ENCODE data around the gene NDUFAF2.

Gene NDUFAF2

GRCh38 chr5:60918466-60918865 lies 26.5 kb upstream of the NDUFAF2 start:
- Histone ChIP-seq H3K27ac (ENCODE audit: low read length) (no peak overlapping the region), H3K4me1 (ENCODE audit: low read length) (no peaks in the 10 kb centered on the region), H3K4me3 (ENCODE audit: low read length) (no peak overlapping the region), H4K20me1 (ENCODE audit: insufficient read depth, low read length) (no peaks in the 10 kb centered on the region), H2AFZ (ENCODE audit: low read depth, low read length) (no peak overlapping the region), H3K36me3 (replicated peaks; ENCODE audit: low read depth, low read length) (peaks cover 4% of the 10 kb centered on the region), H3K9ac (ENCODE audit: low read length) (no peak overlapping the region), H3K27me3 (ENCODE audit: low read depth, low read length) (no peaks in the 10 kb centered on the region), H3K9me3 (ENCODE audit: insufficient read depth, low read length) (no peaks in the 10 kb centered on the region), H3K79me2 (ENCODE audit: low read length) (no peaks in the 10 kb centered on the region), H3K4me2 (ENCODE audit: low read length) (no peak overlapping the region)
- TF ChIP-seq EZH2phosphoT487 (IDR thresholded peaks at IDR 0.05; ENCODE audit: low read depth) (no peak), CTCF (IDR thresholded peaks at IDR 0.05; ENCODE audit: low read depth, low read length) (no peak)

GRCh38 chr5:60927450-60927849 lies 17.6 kb upstream of the NDUFAF2 start:
- Histone ChIP-seq H3K4me1 (ENCODE audit: low read length) (no peaks in the 10 kb centered on the region), H3K9me3 (ENCODE audit: insufficient read depth, low read length) (no peaks in the 10 kb centered on the region), H3K79me2 (ENCODE audit: low read length) (no peaks in the 10 kb centered on the region), H3K9ac (ENCODE audit: low read length) (no peak overlapping the region), H3K27me3 (ENCODE audit: low read depth, low read length) (no peaks in the 10 kb centered on the region), H3K36me3 (replicated peaks; ENCODE audit: low read depth, low read length) (no peaks in the 10 kb centered on the region), H3K4me2 (ENCODE audit: low read length) (no peak overlapping the region), H4K20me1 (ENCODE audit: insufficient read depth, low read length) (no peaks in the 10 kb centered on the region), H2AFZ (ENCODE audit: low read depth, low read length) (no peak overlapping the region), H3K27ac (ENCODE audit: low read length) (no peak overlapping the region), H3K4me3 (ENCODE audit: low read length) (no peak overlapping the region)
- TF ChIP-seq EZH2phosphoT487 (IDR thresholded peaks at IDR 0.05; ENCODE audit: low read depth) = no peak
- TF ChIP-seq CTCF (IDR thresholded peaks at IDR 0.05; ENCODE audit: low read depth, low read length) = no peak

- Histone ChIP-seq H3K9me3 (ENCODE audit: insufficient read depth, low read length) (no peaks in the 10 kb centered on the region), H3K79me2 (ENCODE audit: low read length) (no peaks in the 10 kb centered on the region), H3K27me3 (ENCODE audit: low read depth, low read length) (no peaks in the 10 kb centered on the region), H3K4me3 (ENCODE audit: low read length) (no peak overlapping the region), H3K4me1 (ENCODE audit: low read length) (no peaks in the 10 kb centered on the region), H4K20me1 (ENCODE audit: insufficient read depth, low read length) (no peaks in the 10 kb centered on the region), H2AFZ (ENCODE audit: low read depth, low read length) (no peak overlapping the region), H3K36me3 (replicated peaks; ENCODE audit: low read depth, low read length) (no peaks in the 10 kb centered on the region), H3K4me2 (ENCODE audit: low read length) (no peak overlapping the region), H3K9ac (ENCODE audit: low read length) (no peak overlapping the region), H3K27ac (ENCODE audit: low read length) (no peak overlapping the region)
- TF ChIP-seq EZH2phosphoT487 (IDR thresholded peaks at IDR 0.05; ENCODE audit: low read depth) (no peak), CTCF (IDR thresholded peaks at IDR 0.05; ENCODE audit: low read depth, low read length) (peak; percentile 42)
Observed at GRCh38 chr5:60929024-60929423, 16.0 kb upstream of the NDUFAF2 start.

- peaks cover 15% of the 10 kb centered on the region for H3K4me1 ChIP-seq (ENCODE audit: low read length)
- no peaks in the 10 kb centered on the region for H3K9me3 ChIP-seq (ENCODE audit: insufficient read depth, low read length)
- peaks cover 58% of the 10 kb centered on the region for H3K79me2 ChIP-seq (ENCODE audit: low read length)
- TF ChIP-seq CTCF (IDR thresholded peaks at IDR 0.05; ENCODE audit: low read depth, low read length) (no peak), EZH2phosphoT487 (IDR thresholded peaks at IDR 0.05; ENCODE audit: low read depth) (no peak)
- H3K27me3 ChIP-seq (ENCODE audit: low read depth, low read length) = no peaks in the 10 kb centered on the region
- H2AFZ ChIP-seq (ENCODE audit: low read depth, low read length) = no peak overlapping the region
- H3K4me3 ChIP-seq (ENCODE audit: low read length) = peak overlapping the region; percentile 99; the same call in 1 of the 2 replicates
- H3K36me3 ChIP-seq (replicated peaks; ENCODE audit: low read depth, low read length) = no peaks in the 10 kb centered on the region
- no peak overlapping the region for H3K27ac ChIP-seq (ENCODE audit: low read length)
- peak overlapping the region; percentile 68 for H3K4me2 ChIP-seq (ENCODE audit: low read length)
- no peak overlapping the region for H3K9ac ChIP-seq (ENCODE audit: low read length)
- no peaks in the 10 kb centered on the region for H4K20me1 ChIP-seq (ENCODE audit: insufficient read depth, low read length)
Observed at GRCh38 chr5:60943624-60944023, 1.4 kb upstream of the NDUFAF2 start.
